ENCODE results near the gene MANEA.

Gene MANEA

DNA sequence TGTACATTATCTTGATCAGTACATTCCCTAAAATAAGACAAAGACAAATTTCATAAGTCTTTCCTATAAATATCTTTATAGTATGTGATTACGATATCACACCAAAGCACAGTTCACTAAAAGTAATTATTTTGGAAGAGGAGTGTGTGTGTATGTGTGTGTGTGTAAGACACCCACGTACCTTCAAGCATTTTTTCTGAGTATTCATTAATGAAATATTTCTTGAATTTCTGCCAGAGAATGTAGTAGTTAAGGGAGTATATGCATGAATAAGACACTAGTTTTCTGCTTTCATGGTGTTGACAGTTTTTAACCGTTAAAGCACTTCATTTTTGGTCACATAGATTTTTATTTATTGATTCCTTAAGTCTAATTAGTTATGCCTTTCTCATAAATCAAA lies 36.8 kb downstream of the MANEA start:
- no peaks in the 10 kb centered on the region for H3K4me1 Mint-ChIP-seq
- no peak for ATAC-seq (ENCODE audit: low read depth)
- H3K4me3 Mint-ChIP-seq: no peak overlapping the region
- H3K27me3 Mint-ChIP-seq: no peaks in the 10 kb centered on the region
- H3K36me3 Mint-ChIP-seq: no peaks in the 10 kb centered on the region
- H3K9me3 Mint-ChIP-seq: no peaks in the 10 kb centered on the region
- H3K27ac Mint-ChIP-seq: no peak overlapping the region
- no peak for DNase-seq (ENCODE audit: low spot score in 2 of 2)

DNA sequence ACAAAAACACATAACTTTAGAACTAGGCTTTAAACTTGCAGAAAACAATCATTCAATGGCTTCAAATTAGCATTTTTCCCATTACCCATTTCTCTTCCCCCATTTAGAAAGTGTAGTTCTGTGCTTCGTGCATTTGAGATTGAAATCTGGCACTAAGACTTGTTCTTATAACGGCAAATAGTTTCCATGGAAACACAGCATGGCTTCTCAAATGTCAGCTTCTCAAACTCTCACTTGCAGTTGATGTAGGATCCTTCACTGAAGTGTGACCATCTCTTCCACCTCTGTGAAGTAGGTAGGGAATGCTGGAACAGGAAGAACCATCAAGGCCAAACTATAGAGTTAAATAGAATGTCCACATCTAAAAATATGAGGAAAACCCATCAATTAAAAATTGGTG lies 52.2 kb downstream of the MANEA start:
- Mint-ChIP-seq H3K27ac (no peak overlapping the region), H3K36me3 (no peaks in the 10 kb centered on the region), H3K9me3 (peaks cover 8% of the 10 kb centered on the region), H3K4me3 (no peak overlapping the region), H3K27me3 (no peaks in the 10 kb centered on the region), H3K4me1 (no peaks in the 10 kb centered on the region)
- DNase-seq (ENCODE audit: low spot score in 2 of 2): no peak
- ATAC-seq (ENCODE audit: low read depth): no peak

DNA sequence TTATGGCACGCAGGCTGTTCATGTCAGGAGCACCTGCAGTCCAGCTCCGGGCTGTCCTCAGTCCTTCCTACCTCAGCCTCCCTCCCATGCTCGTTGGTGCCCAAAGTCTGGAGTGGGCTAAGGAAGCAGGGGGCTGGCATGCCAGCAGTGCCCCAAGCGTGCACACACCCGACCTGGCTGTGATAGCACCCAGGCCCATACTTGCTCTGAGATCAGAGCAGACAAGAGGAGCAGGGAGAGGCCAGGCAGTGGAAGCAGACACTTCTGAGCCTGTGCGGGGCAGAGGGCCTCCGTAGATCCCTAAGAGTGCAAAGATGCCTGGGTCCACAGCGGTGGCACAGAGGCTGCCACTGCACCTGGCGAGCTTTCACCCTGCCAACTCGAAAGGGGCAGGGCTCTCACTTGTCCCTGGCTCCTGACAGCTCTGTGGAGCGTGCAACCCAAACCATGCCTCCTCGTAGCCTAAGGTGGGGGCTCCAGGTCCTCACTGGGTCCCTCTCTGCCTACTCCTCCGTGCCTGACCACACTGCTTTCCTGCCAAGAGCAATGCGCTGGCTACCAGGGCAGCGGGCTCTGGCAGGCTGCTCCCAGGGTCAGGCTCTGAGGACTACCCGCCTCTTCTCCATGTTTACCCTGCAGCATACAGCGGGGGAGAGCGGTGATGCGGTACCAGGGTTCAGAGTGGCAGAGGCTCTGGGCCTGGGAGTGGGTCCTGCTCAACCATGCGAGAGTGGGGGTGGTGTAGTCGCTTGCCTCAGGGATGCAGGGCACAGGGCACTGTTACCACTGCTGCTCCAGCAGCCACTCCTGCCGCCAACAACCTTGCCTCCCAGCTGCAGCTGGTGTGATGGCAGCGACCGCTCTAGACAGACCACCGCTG lies 59.5 kb downstream of the MANEA start:
- Mint-ChIP-seq H3K4me3 (no peak overlapping the region), H3K9me3 (peaks cover 5% of the 10 kb centered on the region), H3K27me3 (no peaks in the 10 kb centered on the region), H3K27ac (no peak overlapping the region), H3K4me1 (no peaks in the 10 kb centered on the region), H3K36me3 (no peaks in the 10 kb centered on the region)
- ATAC-seq (ENCODE audit: low read depth) (no peak), DNase-seq (ENCODE audit: low spot score in 2 of 2) (no peak)

GRCh38 chr6:95648636-95649035 lies 71.3 kb downstream of the MANEA start:
- H3K27ac Mint-ChIP-seq: no peak overlapping the region

GRCh38 chr6:95649451-95649850 lies 72.1 kb downstream of the MANEA start:
- H3K27ac Mint-ChIP-seq: no peak overlapping the region
- peaks cover 5% of the 10 kb centered on the region for H3K9me3 Mint-ChIP-seq
- ATAC-seq (ENCODE audit: low read depth) (no peak), DNase-seq (ENCODE audit: low spot score in 2 of 2) (no peak)
- no peaks in the 10 kb centered on the region for H3K27me3 Mint-ChIP-seq
- H3K4me3 Mint-ChIP-seq: no peak overlapping the region
- H3K4me1 Mint-ChIP-seq: no peaks in the 10 kb centered on the region
- no peaks in the 10 kb centered on the region for H3K36me3 Mint-ChIP-seq

More at GRCh38 chr6:95648636-95649035, 71.3 kb downstream of the MANEA start:
- DNase-seq (ENCODE audit: low spot score in 2 of 2) (no peak), ATAC-seq (ENCODE audit: low read depth) (no peak)
- Mint-ChIP-seq H3K4me1 (no peaks in the 10 kb centered on the region), H3K9me3 (peaks cover 5% of the 10 kb centered on the region), H3K36me3 (no peaks in the 10 kb centered on the region), H3K4me3 (no peak overlapping the region), H3K27me3 (no peaks in the 10 kb centered on the region)

- Mint-ChIP-seq H3K27me3 (no peaks in the 10 kb centered on the region), H3K4me1 (no peaks in the 10 kb centered on the region), H3K27ac (no peak overlapping the region), H3K36me3 (no peaks in the 10 kb centered on the region), H3K9me3 (peaks cover 5% of the 10 kb centered on the region), H3K4me3 (no peak overlapping the region)
- DNase-seq (ENCODE audit: low spot score in 2 of 2): no peak
- ATAC-seq (ENCODE audit: low read depth): no peak
These were observed 76.8 kb downstream of the MANEA start for GRCh38 chr6:95654176-95654575.

DNA sequence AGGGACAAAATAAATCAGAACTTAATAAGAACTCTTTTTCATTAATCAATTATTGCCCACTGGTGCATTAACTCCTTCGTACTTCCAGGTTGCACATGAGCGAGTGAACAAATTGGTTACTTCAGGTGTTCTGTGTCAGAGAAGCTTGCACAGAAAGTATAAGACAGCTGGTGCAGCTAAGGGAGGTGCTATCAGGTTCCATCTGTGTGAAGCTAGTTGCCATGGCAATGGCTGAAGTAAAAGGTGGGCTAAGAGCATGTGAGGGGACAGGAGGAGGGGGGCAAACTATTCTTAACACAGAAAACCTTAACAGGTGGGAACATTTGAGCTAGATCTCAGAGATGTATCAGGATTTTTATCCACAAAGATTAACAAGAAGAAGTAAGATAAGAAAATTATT lies 81.6 kb downstream of the MANEA start:
- H3K4me1 Mint-ChIP-seq: no peaks in the 10 kb centered on the region
- no peak overlapping the region for H3K4me3 Mint-ChIP-seq
- no peaks in the 10 kb centered on the region for H3K27me3 Mint-ChIP-seq
- ATAC-seq (ENCODE audit: low read depth) (no peak), DNase-seq (ENCODE audit: low spot score in 2 of 2) (no peak)
- H3K36me3 Mint-ChIP-seq: no peaks in the 10 kb centered on the region
- H3K9me3 Mint-ChIP-seq: peaks cover 8% of the 10 kb centered on the region
- H3K27ac Mint-ChIP-seq: no peak overlapping the region

Measured in memory B cell (primary cell).